ENCODE measurements around the gene GPT2.

Gene GPT2

DNA sequence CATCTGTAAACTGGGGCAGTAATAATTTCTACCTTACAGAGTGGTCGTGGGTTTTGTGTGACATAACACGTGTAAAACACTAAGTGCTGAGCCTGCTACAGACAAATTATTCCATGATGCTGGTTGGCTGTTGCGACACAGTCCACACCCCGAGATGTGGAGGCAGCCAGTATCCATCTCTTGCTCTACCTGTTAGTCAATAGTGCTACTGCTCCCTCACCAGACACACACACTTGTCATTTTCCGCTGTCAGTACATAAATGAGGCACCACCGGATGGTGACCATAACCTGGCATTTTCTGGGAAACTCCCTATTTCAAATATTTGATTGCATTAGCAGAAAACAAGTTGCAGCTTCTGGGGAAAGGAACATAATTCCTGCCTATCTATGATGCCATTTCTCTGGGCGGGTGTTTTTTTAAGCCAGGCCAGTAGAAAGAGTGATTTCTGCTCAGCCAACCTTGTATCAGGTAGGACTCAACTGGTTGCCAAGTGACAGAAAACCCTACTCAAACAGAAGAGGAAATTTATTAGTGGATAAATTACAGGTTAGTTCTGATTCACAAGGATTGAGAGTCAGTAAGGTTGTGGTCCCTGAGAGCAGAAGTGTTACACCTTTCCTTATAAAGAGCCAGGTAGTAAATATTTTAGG is 65.2 kb downstream of the GPT2 start:
- peak overlapping the region; percentile 62 for H3K27ac ChIP-seq
- TF ChIP-seq, protein P1, sequence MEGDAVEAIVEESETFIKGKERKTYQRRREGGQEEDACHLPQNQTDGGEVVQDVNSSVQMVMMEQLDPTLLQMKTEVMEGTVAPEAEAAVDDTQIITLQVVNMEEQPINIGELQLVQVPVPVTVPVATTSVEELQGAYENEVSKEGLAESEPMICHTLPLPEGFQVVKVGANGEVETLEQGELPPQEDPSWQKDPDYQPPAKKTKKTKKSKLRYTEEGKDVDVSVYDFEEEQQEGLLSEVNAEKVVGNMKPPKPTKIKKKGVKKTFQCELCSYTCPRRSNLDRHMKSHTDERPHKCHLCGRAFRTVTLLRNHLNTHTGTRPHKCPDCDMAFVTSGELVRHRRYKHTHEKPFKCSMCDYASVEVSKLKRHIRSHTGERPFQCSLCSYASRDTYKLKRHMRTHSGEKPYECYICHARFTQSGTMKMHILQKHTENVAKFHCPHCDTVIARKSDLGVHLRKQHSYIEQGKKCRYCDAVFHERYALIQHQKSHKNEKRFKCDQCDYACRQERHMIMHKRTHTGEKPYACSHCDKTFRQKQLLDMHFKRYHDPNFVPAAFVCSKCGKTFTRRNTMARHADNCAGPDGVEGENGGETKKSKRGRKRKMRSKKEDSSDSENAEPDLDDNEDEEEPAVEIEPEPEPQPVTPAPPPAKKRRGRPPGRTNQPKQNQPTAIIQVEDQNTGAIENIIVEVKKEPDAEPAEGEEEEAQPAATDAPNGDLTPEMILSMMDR (conservative IDR thresholded peaks at IDR 0.05): no peak

DNA sequence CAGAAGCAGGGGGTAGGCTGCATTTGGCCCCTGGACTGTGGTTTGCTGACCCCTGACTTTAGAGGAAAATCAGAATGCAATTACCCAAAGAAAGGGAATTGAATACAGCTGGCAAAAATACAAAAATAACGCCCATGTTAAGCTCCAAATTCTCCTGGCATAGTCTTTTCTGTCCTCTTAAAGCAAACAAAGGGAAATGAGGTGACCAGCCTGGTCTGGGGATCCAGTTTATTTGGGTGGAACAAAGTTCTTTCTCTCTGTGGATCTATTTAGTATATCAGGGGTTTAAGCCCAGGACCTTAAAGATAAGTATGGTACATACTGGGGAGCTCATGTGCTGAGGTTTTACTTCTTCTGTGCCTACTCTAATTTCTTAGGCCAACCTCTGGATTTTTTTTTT is 65.8 kb downstream of the GPT2 start:
- peak overlapping the region; percentile 62 for H3K27ac ChIP-seq
- TF ChIP-seq, protein P1 (conservative IDR thresholded peaks at IDR 0.05): no peak

DNA sequence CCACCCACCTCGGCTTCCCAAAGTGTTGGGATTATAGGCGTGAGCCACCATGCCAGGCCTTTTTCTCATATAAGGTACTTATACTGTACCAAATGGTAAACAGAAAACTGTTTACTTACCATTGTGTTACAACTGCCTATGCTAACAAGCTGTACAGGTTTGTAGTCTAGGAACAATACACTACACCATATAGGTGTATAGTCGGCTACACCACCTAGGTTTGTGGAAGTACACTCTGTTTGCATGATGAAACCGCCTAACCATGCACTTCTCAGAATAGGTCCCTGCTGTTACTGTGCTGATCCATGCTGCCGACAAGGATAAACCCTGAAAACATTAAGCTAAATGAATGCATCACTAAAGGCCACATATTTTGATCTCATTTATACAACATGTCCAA is 70.4 kb downstream of the GPT2 start:
- TF ChIP-seq, protein P1 (conservative IDR thresholded peaks at IDR 0.05): no peak
- no peak overlapping the region for H3K27ac ChIP-seq

DNA sequence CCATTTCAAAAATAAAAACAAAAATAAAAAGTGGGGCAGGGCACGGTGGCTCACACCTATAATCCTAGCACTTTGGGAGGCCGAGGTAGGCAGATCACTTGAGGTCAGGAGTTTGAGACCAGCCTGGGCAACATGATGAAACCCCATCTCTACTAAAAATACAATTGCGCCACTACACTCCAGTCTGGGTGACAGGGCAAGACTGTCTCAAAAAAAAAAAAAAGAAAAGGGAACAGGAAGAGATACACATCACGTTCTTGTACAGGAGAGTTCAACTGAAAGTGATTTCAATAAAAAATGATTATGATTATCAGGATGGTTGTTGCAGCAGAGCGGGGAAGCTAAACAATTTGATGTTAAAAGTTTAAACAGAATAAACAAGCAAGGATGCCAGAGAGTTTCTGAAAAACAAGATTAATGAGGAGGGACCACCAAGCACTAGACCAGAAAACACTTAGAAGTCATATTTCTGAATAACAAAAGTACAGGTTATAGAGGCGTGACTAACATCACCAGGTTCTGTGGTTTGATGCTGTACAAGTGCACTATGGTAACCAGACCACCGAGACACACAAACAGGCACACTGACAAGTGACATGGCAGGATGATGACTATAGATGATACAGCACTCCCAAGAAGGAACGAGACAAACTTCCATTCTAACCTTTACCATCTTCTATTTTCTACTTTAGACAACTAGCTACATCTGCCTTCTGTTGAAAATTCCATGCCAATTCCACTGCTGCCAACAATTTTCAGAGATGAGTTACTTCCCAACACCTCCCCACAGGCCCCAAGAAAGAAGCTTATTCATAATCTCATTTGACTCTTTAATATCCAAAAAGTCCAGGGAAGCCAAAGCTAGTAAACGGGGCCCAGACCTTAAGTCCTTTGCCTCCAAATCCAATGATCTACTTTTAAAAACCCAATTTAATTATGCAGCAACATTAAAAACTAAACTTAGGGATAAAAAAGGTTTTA is 77.5 kb downstream of the GPT2 start:
- H3K27ac ChIP-seq: no peak overlapping the region

DNA sequence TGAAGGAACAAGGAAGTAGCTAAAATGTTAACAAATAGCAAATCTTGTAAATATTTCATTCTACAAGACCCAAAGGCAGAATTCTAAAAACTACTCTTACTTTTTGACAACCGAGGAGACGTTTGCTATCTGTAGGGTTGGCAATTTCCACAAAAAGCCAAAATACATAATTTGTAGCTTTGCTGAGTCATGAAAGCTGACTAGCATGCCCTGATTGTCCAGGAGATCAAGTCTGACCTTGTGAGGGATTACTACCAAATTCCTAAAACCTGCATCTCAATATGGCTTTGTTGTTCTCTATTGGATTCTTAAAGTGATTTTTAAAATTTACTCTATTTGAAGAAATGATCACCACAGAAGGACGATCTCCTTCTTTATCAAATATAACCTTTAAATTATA is 78.5 kb downstream of the GPT2 start:
- TF ChIP-seq, protein P1 (conservative IDR thresholded peaks at IDR 0.05): no peak
- no peak overlapping the region for H3K27ac ChIP-seq

More for the DNA sequence above, 77.5 kb downstream of the GPT2 start:
- TF ChIP-seq, protein P1 (conservative IDR thresholded peaks at IDR 0.05): no peak

DNA sequence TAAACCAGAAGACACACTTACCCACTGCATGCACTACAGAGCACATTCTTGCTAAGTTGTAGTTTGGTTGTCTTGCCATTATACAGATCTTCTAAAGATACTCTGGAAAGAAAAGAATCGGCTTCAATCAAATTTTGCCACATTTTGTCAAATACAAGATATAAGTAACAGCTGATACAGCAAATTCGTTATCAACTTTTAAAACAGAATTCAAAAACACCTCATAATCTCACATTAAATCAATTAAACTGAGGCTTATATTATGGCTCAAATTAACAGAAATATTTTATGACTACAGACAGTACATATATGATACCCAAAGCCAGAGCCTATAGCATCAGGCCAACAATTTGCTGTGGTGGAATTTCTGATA is 83.9 kb downstream of the GPT2 start:
- H3K27ac ChIP-seq: no peak overlapping the region
- TF ChIP-seq, protein P1 (conservative IDR thresholded peaks at IDR 0.05): no peak

DNA sequence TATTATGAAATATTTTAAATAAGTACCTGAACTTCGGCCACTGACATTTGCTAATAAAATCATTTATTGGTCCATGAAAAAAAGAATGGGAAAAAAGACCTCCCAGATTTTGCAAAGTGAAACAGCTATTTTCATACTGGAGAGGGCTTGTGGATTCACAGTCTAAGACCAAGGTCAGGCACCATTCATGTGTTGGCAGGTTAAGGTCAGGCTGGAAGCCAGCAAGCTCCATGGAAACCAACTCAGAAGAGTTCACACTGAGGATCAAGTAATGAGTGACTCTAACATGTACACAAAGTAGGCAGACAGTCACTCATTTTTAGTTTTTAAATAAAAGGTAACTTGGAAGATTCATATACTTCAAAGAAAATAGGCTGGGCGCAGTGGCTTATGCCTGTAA is 85.9 kb downstream of the GPT2 start:
- TF ChIP-seq, protein P1 (conservative IDR thresholded peaks at IDR 0.05): no peak
- peak overlapping the region; percentile 96 for H3K27ac ChIP-seq

Measured in VCaP (cell line).